GM12872 (cell line): ENCODE data around the gene HSPA4.

Experiments
- TF ChIP-seq, protein P1 (sequence below): IDR thresholded peaks from 3 replicates; pipeline ENCODE4 v1.5.1; 2011; ENCODE audit warnings: low read depth, mild to moderate bottlenecking, low read length, moderate library complexity; ENCODE audit not compliant: insufficient read depth

Gene HSPA4

DNA sequence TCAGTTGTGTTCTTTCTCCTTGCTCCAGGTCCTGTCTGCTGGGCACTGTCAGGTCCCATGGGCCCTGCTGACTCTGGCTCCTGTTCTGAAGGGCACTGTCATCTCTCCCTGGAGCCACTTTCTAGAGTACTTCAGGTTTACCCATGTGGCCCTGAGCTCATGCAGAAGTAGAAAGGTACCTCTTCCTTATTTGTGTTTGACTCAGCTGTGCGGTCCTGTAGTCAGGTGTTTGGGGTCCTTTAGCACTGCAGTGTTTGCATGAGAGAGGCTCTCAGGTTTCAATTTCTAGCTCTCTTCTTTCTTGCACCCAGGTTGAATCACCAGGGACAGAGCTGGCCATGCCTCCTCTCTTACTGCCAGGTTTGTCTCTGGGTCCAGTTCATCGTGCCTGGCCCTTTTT lies 71.5 kb downstream of the HSPA4 start:
- TF ChIP-seq, protein P1, sequence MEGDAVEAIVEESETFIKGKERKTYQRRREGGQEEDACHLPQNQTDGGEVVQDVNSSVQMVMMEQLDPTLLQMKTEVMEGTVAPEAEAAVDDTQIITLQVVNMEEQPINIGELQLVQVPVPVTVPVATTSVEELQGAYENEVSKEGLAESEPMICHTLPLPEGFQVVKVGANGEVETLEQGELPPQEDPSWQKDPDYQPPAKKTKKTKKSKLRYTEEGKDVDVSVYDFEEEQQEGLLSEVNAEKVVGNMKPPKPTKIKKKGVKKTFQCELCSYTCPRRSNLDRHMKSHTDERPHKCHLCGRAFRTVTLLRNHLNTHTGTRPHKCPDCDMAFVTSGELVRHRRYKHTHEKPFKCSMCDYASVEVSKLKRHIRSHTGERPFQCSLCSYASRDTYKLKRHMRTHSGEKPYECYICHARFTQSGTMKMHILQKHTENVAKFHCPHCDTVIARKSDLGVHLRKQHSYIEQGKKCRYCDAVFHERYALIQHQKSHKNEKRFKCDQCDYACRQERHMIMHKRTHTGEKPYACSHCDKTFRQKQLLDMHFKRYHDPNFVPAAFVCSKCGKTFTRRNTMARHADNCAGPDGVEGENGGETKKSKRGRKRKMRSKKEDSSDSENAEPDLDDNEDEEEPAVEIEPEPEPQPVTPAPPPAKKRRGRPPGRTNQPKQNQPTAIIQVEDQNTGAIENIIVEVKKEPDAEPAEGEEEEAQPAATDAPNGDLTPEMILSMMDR: no peak

DNA sequence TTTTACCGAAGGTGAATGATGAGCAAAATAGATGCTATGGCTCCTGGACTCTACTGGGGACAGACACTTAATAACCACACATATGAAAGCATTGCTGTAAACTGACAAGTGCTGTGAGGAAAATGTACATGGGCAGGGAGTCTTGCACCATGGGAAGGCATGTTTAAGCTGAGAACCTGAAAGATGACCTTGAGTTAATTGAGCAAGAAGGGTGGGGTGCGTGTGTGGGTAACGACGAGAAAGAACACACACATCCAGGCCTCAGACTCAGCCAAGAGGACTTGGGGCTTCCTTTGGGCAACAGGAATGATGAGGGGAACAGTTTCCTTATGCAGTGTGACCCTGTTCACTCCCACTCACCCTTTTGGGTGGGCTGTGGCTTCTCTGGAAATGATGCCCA lies 73.1 kb downstream of the HSPA4 start:
- TF ChIP-seq, protein P1: no peak

DNA sequence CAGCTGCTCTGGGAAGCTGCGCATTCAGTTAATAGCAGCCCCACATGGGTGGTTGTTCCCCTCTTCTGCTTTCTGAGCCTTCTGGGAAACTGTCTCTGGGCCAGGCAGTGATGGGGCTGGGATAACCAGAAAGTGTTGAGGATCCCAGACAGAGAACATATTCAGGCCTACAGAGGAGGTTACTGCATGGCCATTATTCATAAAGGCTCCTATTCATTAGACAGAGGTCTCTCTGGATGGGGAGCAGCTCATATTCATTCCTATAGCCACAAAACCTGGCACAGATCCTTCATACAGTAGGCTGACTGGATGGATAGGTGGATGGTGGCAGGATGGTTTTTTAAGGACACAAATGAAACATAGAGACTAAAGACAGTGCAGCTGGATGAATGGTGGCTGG lies 76.3 kb downstream of the HSPA4 start:
- TF ChIP-seq, protein P1: no peak

DNA sequence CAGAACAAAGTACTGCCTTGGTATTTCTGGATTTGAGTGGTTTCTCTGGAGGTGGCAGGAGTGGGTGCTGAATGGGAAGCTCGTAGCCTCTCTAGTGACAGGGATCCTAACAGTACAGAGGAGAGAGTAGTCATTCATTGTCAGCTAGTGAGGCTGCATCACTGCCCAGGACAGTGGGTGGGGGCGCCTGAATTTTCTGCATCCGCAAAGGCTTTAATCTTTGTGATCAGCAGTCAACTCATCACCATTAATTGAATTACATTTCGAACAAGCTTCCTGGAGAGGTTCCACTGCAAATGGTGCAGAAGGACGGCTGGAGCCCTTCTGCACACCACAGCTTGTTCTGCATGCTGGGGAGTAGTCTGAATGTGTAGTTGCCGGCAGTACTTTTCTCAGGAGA lies 77.5 kb downstream of the HSPA4 start:
- TF ChIP-seq, protein P1: no peak

DNA sequence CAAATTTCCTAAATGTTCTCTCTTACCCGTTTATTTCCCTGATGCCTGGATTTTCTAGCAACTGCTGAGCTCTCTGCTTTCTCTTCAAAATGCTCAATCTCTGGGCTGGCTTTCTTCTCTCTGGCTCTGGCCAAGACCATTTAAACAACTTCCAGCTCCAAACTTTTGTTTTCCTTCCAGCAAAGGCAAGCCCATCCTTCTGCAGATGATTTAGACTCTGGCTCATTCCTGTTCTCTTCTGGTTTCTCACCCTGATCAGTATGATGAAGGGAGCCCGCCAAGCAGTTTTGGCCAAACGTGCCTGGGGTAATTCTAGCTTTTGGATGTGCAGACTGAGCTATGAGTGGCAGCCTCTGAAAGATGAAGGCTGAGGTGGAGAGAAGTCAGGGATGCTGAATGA lies 78.1 kb downstream of the HSPA4 start:
- TF ChIP-seq, protein P1: no peak

DNA sequence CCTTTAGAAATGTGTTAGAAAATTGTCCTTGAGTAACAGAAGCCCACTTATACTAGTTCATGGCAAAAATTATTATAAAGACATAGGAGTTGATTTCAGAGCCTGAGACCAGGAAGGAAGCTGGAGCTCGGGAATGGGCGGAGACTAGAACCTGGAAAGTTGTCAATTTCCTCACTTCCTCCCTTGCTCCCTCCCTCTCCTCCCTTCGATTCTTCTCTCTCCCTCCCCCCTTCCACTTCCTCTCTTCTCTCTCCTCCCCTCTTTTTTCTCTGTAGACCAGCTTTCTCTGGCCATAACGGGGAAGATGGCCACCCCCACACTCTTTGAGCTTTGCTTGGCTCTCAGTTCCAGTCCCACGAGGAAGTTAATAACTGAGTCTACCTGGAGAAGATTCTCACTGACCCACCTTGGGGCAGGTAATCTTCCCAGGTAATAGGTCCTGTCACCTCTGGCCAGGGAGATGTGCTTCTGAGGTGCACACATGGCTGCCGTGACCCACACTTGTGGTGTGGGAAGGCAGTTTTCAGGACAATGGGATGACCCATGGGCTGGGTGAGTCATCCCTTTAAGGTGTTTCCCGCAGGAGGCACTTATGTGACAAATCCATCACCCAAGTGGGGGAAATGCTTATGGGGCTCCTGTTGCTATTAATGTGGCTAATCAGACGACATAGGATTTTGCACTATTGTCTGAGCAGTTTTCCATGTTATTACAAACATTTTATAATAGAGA lies 78.7 kb downstream of the HSPA4 start:
- TF ChIP-seq, protein P1: no peak

DNA sequence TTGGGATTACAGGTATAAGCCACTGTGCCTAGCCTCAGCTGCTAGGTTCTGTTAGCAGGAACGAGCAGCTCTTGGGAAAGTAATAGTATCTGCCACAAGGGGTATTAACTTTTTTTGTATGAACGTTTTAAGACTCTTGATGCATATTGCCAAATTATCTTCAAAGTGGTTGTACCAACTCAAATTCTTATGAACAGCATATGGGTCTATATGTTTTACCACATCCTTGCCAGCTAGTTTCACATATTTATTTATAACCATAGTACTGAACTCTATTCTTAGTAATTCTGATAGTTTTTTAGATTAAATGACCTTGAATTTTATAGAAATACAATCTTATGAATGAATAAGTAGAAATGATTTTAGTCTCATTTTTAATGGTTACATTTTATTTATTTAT lies 80.9 kb downstream of the HSPA4 start:
- TF ChIP-seq, protein P1: no peak

DNA sequence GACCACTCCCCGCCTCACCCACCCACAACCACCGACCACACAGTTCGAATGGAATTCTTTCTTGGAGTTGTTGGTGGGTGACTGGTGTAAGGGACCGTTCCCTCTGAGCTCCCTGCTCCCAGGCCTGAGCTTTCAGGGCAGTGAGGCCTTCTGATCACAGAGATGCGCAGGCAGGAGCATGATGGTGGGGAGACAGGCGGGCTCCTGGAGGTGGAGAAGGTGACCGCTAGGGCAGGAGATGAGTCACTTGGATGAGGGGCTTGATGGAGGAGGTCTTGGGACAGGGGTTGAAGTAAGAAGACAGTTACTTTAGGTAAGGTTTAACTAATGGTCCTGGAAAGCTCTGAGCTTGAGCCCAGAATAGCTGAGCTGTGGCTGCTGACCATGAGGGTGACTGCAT lies 88.5 kb downstream of the HSPA4 start:
- TF ChIP-seq, protein P1: no peak
